ENCODE measurements around the gene FGD2. TPM values are rescaled to one million over a fixed set of nuclear protein-coding genes. Genes with fewer than 3 reads are reported as not detected.

Gene FGD2
- total and polyA plus RNA-seq, 2 experiments from 2014 or later = 0.13 to 0.14 TPM

DNA sequence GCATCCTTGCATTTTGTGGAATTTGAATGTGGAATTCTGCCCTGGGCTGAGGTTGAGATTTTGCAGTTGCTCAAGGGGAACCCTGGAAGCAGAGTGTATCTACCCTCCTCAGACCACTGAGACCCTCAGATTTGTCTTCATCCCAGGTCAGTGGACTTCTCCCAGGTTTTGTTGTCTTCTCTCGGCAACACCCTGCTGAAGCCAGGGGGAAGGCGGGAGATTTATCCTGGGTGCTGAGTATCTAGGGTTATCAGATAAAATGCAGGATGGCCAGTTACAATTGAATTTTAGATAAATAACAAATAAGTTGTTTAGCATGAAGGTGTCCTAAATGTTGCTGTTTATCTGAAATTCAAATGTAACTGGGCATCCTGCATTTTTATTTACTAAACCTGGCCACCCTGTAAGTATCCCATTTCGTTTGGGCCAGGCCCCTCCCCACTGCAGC is 43.0 kb downstream of the FGD2 start:
- Histone ChIP-seq H3K4me3 (no peak overlapping the region), H3K79me2 (replicated peaks; ENCODE audit: insufficient read depth) (no peaks in the 10 kb centered on the region), H4K20me1 (replicated peaks; ENCODE audit: insufficient read depth) (no peaks in the 10 kb centered on the region), H3K27ac (ENCODE audit: low read depth) (no peak overlapping the region), H3K9me2 (ENCODE audit: insufficient read depth) (no peaks in the 10 kb centered on the region), H2AFZ (0 out of 2 replicates have a peak overlapping the region, but pooled peaks have one; percentile 74), H3K36me3 (ENCODE audit: insufficient read depth) (no peaks in the 10 kb centered on the region; the same call in 1 of the 2 replicates), H3K4me2 (no peak overlapping the region), H3K4me1 (ENCODE audit: insufficient read depth) (0 out of 2 replicates have a peak, but pooled peaks cover 9% of the 10 kb centered on the region), H3F3A (replicated peaks; ENCODE audit: low read depth) (peaks cover 17% of the 10 kb centered on the region; the same call in 1 of the 2 replicates), H3K27me3 (ENCODE audit: insufficient read depth) (no peaks in the 10 kb centered on the region)
- Mint-ChIP-seq H3K9me3 (no peaks in the 10 kb centered on the region), H3K4me3 (no peak overlapping the region), H3K27ac (no peak overlapping the region; the same call in 1 of the 2 replicates), H3K36me3 (ENCODE audit: low read depth) (no peaks in the 10 kb centered on the region), H3K4me1 (peaks cover 13% of the 10 kb centered on the region), H3K27me3 (ENCODE audit: insufficient read depth, low read depth, poor library complexity) (peaks cover 1% of the 10 kb centered on the region)
- TF ChIP-seq EZH2phosphoT487 (IDR thresholded peaks at IDR 0.05; ENCODE audit: unreplicated experiment) = no peak
- TF ChIP-seq JUNB (IDR thresholded peaks at IDR 0.05; ENCODE audit: unreplicated experiment) = no peak
- TF ChIP-seq POLR2AphosphoS5 (IDR thresholded peaks at IDR 0.05; ENCODE audit: low read depth) = no peak
- TF ChIP-seq, protein P1, sequence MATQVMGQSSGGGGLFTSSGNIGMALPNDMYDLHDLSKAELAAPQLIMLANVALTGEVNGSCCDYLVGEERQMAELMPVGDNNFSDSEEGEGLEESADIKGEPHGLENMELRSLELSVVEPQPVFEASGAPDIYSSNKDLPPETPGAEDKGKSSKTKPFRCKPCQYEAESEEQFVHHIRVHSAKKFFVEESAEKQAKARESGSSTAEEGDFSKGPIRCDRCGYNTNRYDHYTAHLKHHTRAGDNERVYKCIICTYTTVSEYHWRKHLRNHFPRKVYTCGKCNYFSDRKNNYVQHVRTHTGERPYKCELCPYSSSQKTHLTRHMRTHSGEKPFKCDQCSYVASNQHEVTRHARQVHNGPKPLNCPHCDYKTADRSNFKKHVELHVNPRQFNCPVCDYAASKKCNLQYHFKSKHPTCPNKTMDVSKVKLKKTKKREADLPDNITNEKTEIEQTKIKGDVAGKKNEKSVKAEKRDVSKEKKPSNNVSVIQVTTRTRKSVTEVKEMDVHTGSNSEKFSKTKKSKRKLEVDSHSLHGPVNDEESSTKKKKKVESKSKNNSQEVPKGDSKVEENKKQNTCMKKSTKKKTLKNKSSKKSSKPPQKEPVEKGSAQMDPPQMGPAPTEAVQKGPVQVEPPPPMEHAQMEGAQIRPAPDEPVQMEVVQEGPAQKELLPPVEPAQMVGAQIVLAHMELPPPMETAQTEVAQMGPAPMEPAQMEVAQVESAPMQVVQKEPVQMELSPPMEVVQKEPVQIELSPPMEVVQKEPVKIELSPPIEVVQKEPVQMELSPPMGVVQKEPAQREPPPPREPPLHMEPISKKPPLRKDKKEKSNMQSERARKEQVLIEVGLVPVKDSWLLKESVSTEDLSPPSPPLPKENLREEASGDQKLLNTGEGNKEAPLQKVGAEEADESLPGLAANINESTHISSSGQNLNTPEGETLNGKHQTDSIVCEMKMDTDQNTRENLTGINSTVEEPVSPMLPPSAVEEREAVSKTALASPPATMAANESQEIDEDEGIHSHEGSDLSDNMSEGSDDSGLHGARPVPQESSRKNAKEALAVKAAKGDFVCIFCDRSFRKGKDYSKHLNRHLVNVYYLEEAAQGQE (IDR thresholded peaks at IDR 0.05; ENCODE audit: unreplicated experiment) = no peak
- TF ChIP-seq STAT1 (IDR thresholded peaks at IDR 0.05; ENCODE audit: unreplicated experiment) = no peak
- TF ChIP-seq ZNF331 (CRISPR knock-in tag; IDR thresholded peaks at IDR 0.05; ENCODE audit: low read depth) = no peak
- TF ChIP-seq NANOG (IDR thresholded peaks at IDR 0.05; ENCODE audit: borderline replicate concordance) = no peak
- no peak for TF ChIP-seq ZNF114 (CRISPR knock-in tag; IDR thresholded peaks at IDR 0.05)
- DNase-seq (ENCODE audit: low spot score) (no peak), ATAC-seq (no peak)

DNA sequence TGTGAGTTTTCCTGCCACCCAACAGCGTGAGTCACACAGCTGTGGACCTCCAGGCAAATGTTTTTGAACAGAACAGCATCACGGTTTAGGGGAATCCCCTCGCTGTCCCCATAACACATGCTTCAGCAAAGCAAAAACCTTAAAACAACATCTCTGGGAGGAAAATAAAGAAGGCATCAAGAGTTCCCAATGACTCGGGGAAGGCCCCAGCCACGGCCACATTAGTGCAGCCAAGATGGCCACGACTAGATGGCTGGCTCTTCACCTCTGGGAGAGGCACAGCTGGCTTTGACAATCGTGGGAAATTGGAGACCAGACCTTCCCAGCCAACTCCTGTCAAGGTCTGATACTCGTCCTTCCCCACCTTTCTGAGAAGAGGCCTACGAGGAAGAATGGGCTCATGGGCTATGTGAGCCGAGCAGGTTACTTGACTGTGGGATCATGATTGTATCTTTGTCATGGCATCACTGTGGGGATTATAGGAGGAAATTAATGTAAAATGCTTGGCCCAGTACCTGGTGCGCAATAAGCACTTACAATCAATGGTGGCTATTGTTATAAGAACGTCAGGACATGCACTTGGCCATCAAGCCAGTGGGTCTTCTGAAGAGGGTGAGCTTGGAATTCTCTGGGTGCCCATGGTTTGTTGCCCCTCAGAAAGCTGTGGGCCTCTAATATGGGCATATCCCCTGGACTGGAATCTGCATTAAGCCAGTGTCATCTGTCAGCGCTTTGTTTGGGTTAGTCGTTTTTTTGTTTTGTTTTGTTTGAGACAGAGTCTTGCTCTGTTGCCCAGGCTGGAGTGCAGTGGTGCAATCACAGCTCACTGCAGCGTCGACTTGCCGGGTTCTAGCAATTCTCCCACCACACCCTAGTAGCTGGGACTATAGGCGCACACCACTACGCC is 43.6 kb downstream of the FGD2 start:
- no peaks in the 10 kb centered on the region for H3K36me3 Mint-ChIP-seq (ENCODE audit: low read depth)
- no peaks in the 10 kb centered on the region; the same call in 1 of the 2 replicates for H3K36me3 ChIP-seq (ENCODE audit: insufficient read depth)
- no peak overlapping the region for H3K4me3 Mint-ChIP-seq
- H3K27ac ChIP-seq (ENCODE audit: low read depth) = no peak overlapping the region
- DNase-seq (ENCODE audit: low spot score) (no peak), ATAC-seq (no peak)
- H3K4me2 ChIP-seq = no peak overlapping the region
- no peaks in the 10 kb centered on the region for H3K9me3 Mint-ChIP-seq
- H3K4me1 Mint-ChIP-seq = peaks cover 13% of the 10 kb centered on the region
- H3K4me1 ChIP-seq (ENCODE audit: insufficient read depth) = 0 out of 2 replicates have a peak, but pooled peaks cover 9% of the 10 kb centered on the region
- no peaks in the 10 kb centered on the region for H3K27me3 Mint-ChIP-seq (ENCODE audit: insufficient read depth, low read depth, poor library complexity)
- H3K9me2 ChIP-seq (ENCODE audit: insufficient read depth) = no peaks in the 10 kb centered on the region
- H3K27me3 ChIP-seq (ENCODE audit: insufficient read depth) = no peaks in the 10 kb centered on the region
- 0 out of 2 replicates have a peak overlapping the region, but pooled peaks have one; percentile 74 for H2AFZ ChIP-seq
- H3F3A ChIP-seq (replicated peaks; ENCODE audit: low read depth) = peaks cover 17% of the 10 kb centered on the region; the same call in 1 of the 2 replicates
- H3K4me3 ChIP-seq = no peak overlapping the region
- H3K27ac Mint-ChIP-seq = peak overlapping the region; percentile 18; the same call in 1 of the 2 replicates
- H3K79me2 ChIP-seq (replicated peaks; ENCODE audit: insufficient read depth) = no peaks in the 10 kb centered on the region
- no peaks in the 10 kb centered on the region for H4K20me1 ChIP-seq (replicated peaks; ENCODE audit: insufficient read depth)
- TF ChIP-seq, protein P2, sequence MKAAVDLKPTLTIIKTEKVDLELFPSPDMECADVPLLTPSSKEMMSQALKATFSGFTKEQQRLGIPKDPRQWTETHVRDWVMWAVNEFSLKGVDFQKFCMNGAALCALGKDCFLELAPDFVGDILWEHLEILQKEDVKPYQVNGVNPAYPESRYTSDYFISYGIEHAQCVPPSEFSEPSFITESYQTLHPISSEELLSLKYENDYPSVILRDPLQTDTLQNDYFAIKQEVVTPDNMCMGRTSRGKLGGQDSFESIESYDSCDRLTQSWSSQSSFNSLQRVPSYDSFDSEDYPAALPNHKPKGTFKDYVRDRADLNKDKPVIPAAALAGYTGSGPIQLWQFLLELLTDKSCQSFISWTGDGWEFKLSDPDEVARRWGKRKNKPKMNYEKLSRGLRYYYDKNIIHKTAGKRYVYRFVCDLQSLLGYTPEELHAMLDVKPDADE (IDR thresholded peaks at IDR 0.05) = no peak
- TF ChIP-seq ZNF331 (CRISPR knock-in tag; IDR thresholded peaks at IDR 0.05; ENCODE audit: low read depth) (no peak), ZNF114 (CRISPR knock-in tag; IDR thresholded peaks at IDR 0.05) (no peak), NANOG (IDR thresholded peaks at IDR 0.05; ENCODE audit: borderline replicate concordance) (no peak), STAT1 (IDR thresholded peaks at IDR 0.05; ENCODE audit: unreplicated experiment) (no peak), CREB1 (CRISPR knock-in tag; IDR thresholded peaks at IDR 0.05; ENCODE audit: low read depth) (no peak), EZH2 (IDR thresholded peaks at IDR 0.05; ENCODE audit: low read depth, unreplicated experiment) (no peak), POLR2AphosphoS5 (IDR thresholded peaks at IDR 0.05; ENCODE audit: low read depth) (no peak)
